Measurements from ENCODE around the gene NR2C2.
"Not testable (repeated sequence)": the region's sequence is repeated elsewhere in the genome, so short reads cannot be mapped to it uniquely, and the experiment has no call there.

Gene NR2C2

GRCh38 chr3:14989943-14990779 lies 42.8 kb downstream of the NR2C2 start:
- no peak overlapping the region for H3K27ac ChIP-seq (ENCODE audit: low read depth in 2 of 2, low read length in 2 of 2)
- no peak overlapping the region for H3K4me3 ChIP-seq (ENCODE audit: low read length in 2 of 2)
- peaks cover 11 to 17% of the 10 kb centered on the region in 2 donors for H3K4me1 ChIP-seq (ENCODE audit: control insufficient read depth in 2 of 2, insufficient read depth in 2 of 2, low read length in 2 of 2)
- H3K9ac ChIP-seq (ENCODE audit: low read depth in 1 of 2, low read length in 2 of 2), result no peak overlapping the region
- H3K27me3 ChIP-seq (ENCODE audit: control insufficient read depth in 2 of 2, insufficient read depth in 2 of 2, low read length in 2 of 2), result no peaks in the 10 kb centered on the region
- no peaks in the 10 kb centered on the region for H3K9me3 ChIP-seq (ENCODE audit: control insufficient read depth in 2 of 2, low read length in 2 of 2)
- H3K36me3 ChIP-seq (ENCODE audit: control insufficient read depth in 2 of 2, insufficient read depth in 2 of 2, low read length in 2 of 2), result no peaks in the 10 kb centered on the region

DNA sequence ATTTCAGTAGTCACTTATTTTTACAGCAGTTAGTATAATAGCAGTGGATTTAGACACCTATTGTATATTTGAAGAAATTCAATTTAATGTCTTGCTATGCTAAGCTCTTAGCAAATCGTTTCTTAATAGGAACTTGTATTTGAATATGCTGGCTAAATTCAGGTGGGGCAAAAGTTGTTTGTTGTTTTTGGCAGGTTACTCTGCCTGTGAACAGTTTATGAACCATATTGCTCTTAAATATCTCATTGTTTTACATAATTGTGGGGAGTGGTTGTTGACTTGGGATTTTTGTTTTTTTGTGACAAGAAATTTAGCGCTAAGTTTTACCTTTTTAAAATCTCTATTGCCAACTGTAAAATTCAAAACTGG lies 43.4 kb downstream of the NR2C2 start:
- H3K9me3 ChIP-seq (ENCODE audit: control insufficient read depth in 2 of 2, low read length in 2 of 2), result no peaks in the 10 kb centered on the region
- no peak overlapping the region for H3K9ac ChIP-seq (ENCODE audit: low read depth in 1 of 2, low read length in 2 of 2)
- no peak overlapping the region for H3K27ac ChIP-seq (ENCODE audit: low read depth in 2 of 2, low read length in 2 of 2)

GRCh38 chr3:14991151-14991742 lies 43.9 kb downstream of the NR2C2 start:
- no peaks in the 10 kb centered on the region for H3K27me3 ChIP-seq (ENCODE audit: control insufficient read depth in 2 of 2, insufficient read depth in 2 of 2, low read length in 2 of 2)
- no peaks in the 10 kb centered on the region for H3K36me3 ChIP-seq (ENCODE audit: control insufficient read depth in 2 of 2, insufficient read depth in 2 of 2, low read length in 2 of 2)
- H3K27ac ChIP-seq (ENCODE audit: low read depth in 2 of 2, low read length in 2 of 2), result no peak overlapping the region
- no peak overlapping the region for H3K9ac ChIP-seq (ENCODE audit: low read depth in 1 of 2, low read length in 2 of 2)
- no peaks in the 10 kb centered on the region for H3K9me3 ChIP-seq (ENCODE audit: control insufficient read depth in 2 of 2, low read length in 2 of 2)
- H3K4me1 ChIP-seq (ENCODE audit: control insufficient read depth in 2 of 2, insufficient read depth in 2 of 2, low read length in 2 of 2), result peaks cover 11 to 17% of the 10 kb centered on the region in 2 donors
- H3K4me3 ChIP-seq (ENCODE audit: low read length in 2 of 2), result no peak overlapping the region

More for the DNA sequence above, 43.4 kb downstream of the NR2C2 start:
- H3K36me3 ChIP-seq (ENCODE audit: control insufficient read depth in 2 of 2, insufficient read depth in 2 of 2, low read length in 2 of 2), result no peaks in the 10 kb centered on the region
- peaks cover 11 to 17% of the 10 kb centered on the region in 2 donors for H3K4me1 ChIP-seq (ENCODE audit: control insufficient read depth in 2 of 2, insufficient read depth in 2 of 2, low read length in 2 of 2)
- H3K4me3 ChIP-seq (ENCODE audit: low read length in 2 of 2), result no peak overlapping the region
- H3K27me3 ChIP-seq (ENCODE audit: control insufficient read depth in 2 of 2, insufficient read depth in 2 of 2, low read length in 2 of 2), result no peaks in the 10 kb centered on the region

GRCh38 chr3:14991818-14992612 lies 44.6 kb downstream of the NR2C2 start:
- Histone ChIP-seq H3K4me3 (ENCODE audit: low read length in 2 of 2) (no peak overlapping the region), H3K27ac (ENCODE audit: low read depth in 2 of 2, low read length in 2 of 2) (no peak overlapping the region), H3K4me1 (ENCODE audit: control insufficient read depth in 2 of 2, insufficient read depth in 2 of 2, low read length in 2 of 2) (peaks cover 11 to 17% of the 10 kb centered on the region in 2 donors), H3K36me3 (ENCODE audit: control insufficient read depth in 2 of 2, insufficient read depth in 2 of 2, low read length in 2 of 2) (no peaks in the 10 kb centered on the region), H3K9ac (ENCODE audit: low read depth in 1 of 2, low read length in 2 of 2) (no peak overlapping the region), H3K9me3 (ENCODE audit: control insufficient read depth in 2 of 2, low read length in 2 of 2) (no peaks in the 10 kb centered on the region), H3K27me3 (ENCODE audit: control insufficient read depth in 2 of 2, insufficient read depth in 2 of 2, low read length in 2 of 2) (no peaks in the 10 kb centered on the region)

GRCh38 chr3:14997941-14998340 lies 50.6 kb downstream of the NR2C2 start:
- no peak overlapping the region for H3K9ac ChIP-seq (ENCODE audit: low read depth in 1 of 2, low read length in 2 of 2)
- H3K27me3 ChIP-seq (ENCODE audit: control insufficient read depth in 2 of 2, insufficient read depth in 2 of 2, low read length in 2 of 2), result no peaks in the 10 kb centered on the region
- no peak overlapping the region for H3K4me3 ChIP-seq (ENCODE audit: low read length in 2 of 2)
- H3K36me3 ChIP-seq (ENCODE audit: control insufficient read depth in 2 of 2, insufficient read depth in 2 of 2, low read length in 2 of 2), result no peaks in the 10 kb centered on the region
- no peak overlapping the region for H3K27ac ChIP-seq (ENCODE audit: low read depth in 2 of 2, low read length in 2 of 2)
- no peaks in the 10 kb centered on the region for H3K4me1 ChIP-seq (ENCODE audit: control insufficient read depth in 2 of 2, insufficient read depth in 2 of 2, low read length in 2 of 2)
- no peaks in the 10 kb centered on the region for H3K9me3 ChIP-seq (ENCODE audit: control insufficient read depth in 2 of 2, low read length in 2 of 2)

GRCh38 chr3:14999182-14999581 lies 51.8 kb downstream of the NR2C2 start:
- not testable (repeated sequence) for H3K4me1 ChIP-seq (ENCODE audit: control insufficient read depth in 2 of 2, insufficient read depth in 2 of 2, low read length in 2 of 2); H3K27ac ChIP-seq (ENCODE audit: low read depth in 2 of 2, low read length in 2 of 2); H3K4me3 ChIP-seq (ENCODE audit: low read length in 2 of 2); H3K36me3 ChIP-seq (ENCODE audit: control insufficient read depth in 2 of 2, insufficient read depth in 2 of 2, low read length in 2 of 2); H3K9me3 ChIP-seq (ENCODE audit: control insufficient read depth in 2 of 2, low read length in 2 of 2); H3K27me3 ChIP-seq (ENCODE audit: control insufficient read depth in 2 of 2, insufficient read depth in 2 of 2, low read length in 2 of 2); H3K9ac ChIP-seq (ENCODE audit: low read depth in 1 of 2, low read length in 2 of 2)

DNA sequence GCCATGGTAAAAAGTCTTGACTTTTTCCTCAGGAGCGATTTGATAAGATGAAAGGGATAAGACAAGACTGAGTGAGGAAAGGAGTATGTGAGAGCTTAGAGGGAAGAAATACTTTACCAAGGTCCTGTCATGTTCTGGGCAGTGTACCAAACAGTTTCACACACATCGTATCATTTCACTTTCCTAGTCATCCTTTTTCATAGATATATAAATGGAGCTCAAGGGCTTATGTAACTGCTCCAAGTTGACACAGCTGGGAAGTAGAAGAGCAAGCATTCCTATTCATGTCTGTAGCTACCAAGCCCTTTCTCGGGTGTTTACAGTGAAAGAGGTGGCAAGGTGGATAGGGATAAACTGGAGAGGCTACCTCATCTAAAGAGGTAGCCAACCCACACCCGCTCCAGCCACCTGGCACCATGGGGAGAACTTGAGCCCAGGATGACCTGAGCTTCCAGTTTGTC lies 60.3 kb downstream of the NR2C2 start:
- H3K4me3 ChIP-seq (ENCODE audit: low read length in 2 of 2), result no peak overlapping the region
- H3K27me3 ChIP-seq (ENCODE audit: control insufficient read depth in 2 of 2, insufficient read depth in 2 of 2, low read length in 2 of 2), result no peaks in the 10 kb centered on the region
- H3K27ac ChIP-seq (ENCODE audit: low read depth in 2 of 2, low read length in 2 of 2), result no peak overlapping the region
- no peaks in the 10 kb centered on the region for H3K4me1 ChIP-seq (ENCODE audit: control insufficient read depth in 2 of 2, insufficient read depth in 2 of 2, low read length in 2 of 2)
- H3K36me3 ChIP-seq (ENCODE audit: control insufficient read depth in 2 of 2, insufficient read depth in 2 of 2, low read length in 2 of 2), result peaks cover 7 to 22% of the 10 kb centered on the region in 2 donors
- H3K9ac ChIP-seq (ENCODE audit: low read depth in 1 of 2, low read length in 2 of 2), result no peak overlapping the region
- H3K9me3 ChIP-seq (ENCODE audit: control insufficient read depth in 2 of 2, low read length in 2 of 2), result no peaks in the 10 kb centered on the region

- H3K9me3 ChIP-seq (ENCODE audit: control insufficient read depth in 2 of 2, low read length in 2 of 2), result no peaks in the 10 kb centered on the region
- no peak overlapping the region for H3K4me3 ChIP-seq (ENCODE audit: low read length in 2 of 2)
- no peaks in the 10 kb centered on the region for H3K27me3 ChIP-seq (ENCODE audit: control insufficient read depth in 2 of 2, insufficient read depth in 2 of 2, low read length in 2 of 2)
- no peaks in the 10 kb centered on the region for H3K4me1 ChIP-seq (ENCODE audit: control insufficient read depth in 2 of 2, insufficient read depth in 2 of 2, low read length in 2 of 2)
- no peak overlapping the region for H3K27ac ChIP-seq (ENCODE audit: low read depth in 2 of 2, low read length in 2 of 2)
- peaks cover 19 to 28% of the 10 kb centered on the region in 2 donors for H3K36me3 ChIP-seq (ENCODE audit: control insufficient read depth in 2 of 2, insufficient read depth in 2 of 2, low read length in 2 of 2)
- no peak overlapping the region for H3K9ac ChIP-seq (ENCODE audit: low read depth in 1 of 2, low read length in 2 of 2)
These were observed 61.8 kb downstream of the NR2C2 start for GRCh38 chr3:15009167-15009566.

GRCh38 chr3:15010664-15011063 lies 63.3 kb downstream of the NR2C2 start:
- no peak overlapping the region for H3K9ac ChIP-seq (ENCODE audit: low read depth in 1 of 2, low read length in 2 of 2)
- H3K4me1 ChIP-seq (ENCODE audit: control insufficient read depth in 2 of 2, insufficient read depth in 2 of 2, low read length in 2 of 2), result no peaks in the 10 kb centered on the region
- no peaks in the 10 kb centered on the region for H3K27me3 ChIP-seq (ENCODE audit: control insufficient read depth in 2 of 2, insufficient read depth in 2 of 2, low read length in 2 of 2)
- H3K27ac ChIP-seq (ENCODE audit: low read depth in 2 of 2, low read length in 2 of 2), result no peak overlapping the region
- H3K9me3 ChIP-seq (ENCODE audit: control insufficient read depth in 2 of 2, low read length in 2 of 2), result no peaks in the 10 kb centered on the region
- no peak overlapping the region for H3K4me3 ChIP-seq (ENCODE audit: low read length in 2 of 2)
- H3K36me3 ChIP-seq (ENCODE audit: control insufficient read depth in 2 of 2, insufficient read depth in 2 of 2, low read length in 2 of 2), result peaks cover 30 to 33% of the 10 kb centered on the region in 2 donors

GRCh38 chr3:15011174-15011573 lies 63.8 kb downstream of the NR2C2 start:
- H3K4me1 ChIP-seq (ENCODE audit: control insufficient read depth in 2 of 2, insufficient read depth in 2 of 2, low read length in 2 of 2), result no peaks in the 10 kb centered on the region
- no peaks in the 10 kb centered on the region for H3K27me3 ChIP-seq (ENCODE audit: control insufficient read depth in 2 of 2, insufficient read depth in 2 of 2, low read length in 2 of 2)
- no peak overlapping the region for H3K4me3 ChIP-seq (ENCODE audit: low read length in 2 of 2)
- peaks cover 33 to 35% of the 10 kb centered on the region in 2 donors for H3K36me3 ChIP-seq (ENCODE audit: control insufficient read depth in 2 of 2, insufficient read depth in 2 of 2, low read length in 2 of 2)
- H3K27ac ChIP-seq (ENCODE audit: low read depth in 2 of 2, low read length in 2 of 2), result no peak overlapping the region
- no peaks in the 10 kb centered on the region for H3K9me3 ChIP-seq (ENCODE audit: control insufficient read depth in 2 of 2, low read length in 2 of 2)
- H3K9ac ChIP-seq (ENCODE audit: low read depth in 1 of 2, low read length in 2 of 2), result no peak overlapping the region

All from mucosa of rectum (tissue), 2 donors.